ENCODE measurements around the gene CLP1. TPM values are rescaled to one million over a fixed set of nuclear protein-coding genes. Genes with fewer than 3 reads are reported as not detected.
A peak's percentile ranks its signal among the peaks of the same experiment; 100 is the strongest.

The CLP1 gene
- total and polyA plus RNA-seq, 10 donors, result 8.3 to 21.6 (median 13.6) TPM

DNA sequence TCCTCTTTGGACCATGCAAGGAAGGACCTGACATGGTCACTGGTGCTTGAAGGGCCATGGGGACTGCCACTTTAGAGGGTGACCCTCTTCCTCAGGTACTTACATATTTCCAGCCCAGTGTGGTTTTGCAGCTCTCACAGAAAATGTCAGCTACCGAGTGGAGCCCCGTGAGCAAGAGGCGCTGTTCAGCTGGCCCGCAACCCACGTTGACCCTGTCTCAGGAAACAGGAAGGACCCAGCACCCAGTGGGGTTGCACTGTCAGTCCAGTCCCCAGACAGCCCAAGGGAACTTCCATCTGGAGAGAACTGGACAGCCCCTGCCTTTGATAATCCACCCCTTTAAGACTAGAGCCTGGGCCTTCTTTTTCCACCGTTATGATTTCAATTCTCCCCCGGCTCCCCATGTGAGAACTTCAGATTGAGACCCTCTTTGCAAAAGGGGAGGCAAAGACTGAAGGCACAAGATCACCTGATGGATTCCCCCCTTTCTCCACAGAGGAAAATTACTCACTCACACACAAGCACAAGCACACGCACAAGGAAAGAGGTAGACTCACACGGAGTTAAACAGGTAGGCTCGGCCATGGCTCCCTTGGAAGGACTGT lies 11.3 kb upstream of the CLP1 start:
- intact Hi-C loops (cut with DNase I; ENCODE audit: low total_unique reads), result loop anchor here (10.0 kb wide), 1 partner anchor 301 kb away; no protein-coding TSS in a partner anchor
- peak overlapping the region in 4 of 8 donors; percentile 14 to 57 (median 30) for H3K27ac ChIP-seq
- TF ChIP-seq POLR2AphosphoS5 (IDR thresholded peaks at IDR 0.05) (no peak), POLR2A (IDR thresholded peaks at IDR 0.05) (no peak), CTCF (IDR thresholded peaks at IDR 0.05 in 8 of 11, conservative IDR thresholded peaks at IDR 0.05 in 3 of 11) (no peak)
- H3K4me1 ChIP-seq, result peaks cover 19 to 70% (median 52%) of the 10 kb centered on the region in 6 donors
- no peaks in the 10 kb centered on the region for H3K9me3 ChIP-seq
- 21 to 29% (median 23%) methylated on average over 10 of the region's 10 CpGs for WGBS, 5 donors
- H3K4me3 ChIP-seq, result peak overlapping the region in 2 of 8 donors; percentile 7 to 15
- DNase-seq, result no peak
- peaks cover 0 to 66% (median 31%) of the 10 kb centered on the region in 7 donors for H3K27me3 ChIP-seq (replicated peaks in 1 of 7)
- H3K36me3 ChIP-seq, result no peaks in the 10 kb centered on the region

- WGBS, 5 donors, result 8 to 17% (median 12%) methylated on average over 22 to 23 of the region's 23 CpGs
Observed at GRCh38 chr11:57646799-57647303, 10.7 kb upstream of the CLP1 start.

DNA sequence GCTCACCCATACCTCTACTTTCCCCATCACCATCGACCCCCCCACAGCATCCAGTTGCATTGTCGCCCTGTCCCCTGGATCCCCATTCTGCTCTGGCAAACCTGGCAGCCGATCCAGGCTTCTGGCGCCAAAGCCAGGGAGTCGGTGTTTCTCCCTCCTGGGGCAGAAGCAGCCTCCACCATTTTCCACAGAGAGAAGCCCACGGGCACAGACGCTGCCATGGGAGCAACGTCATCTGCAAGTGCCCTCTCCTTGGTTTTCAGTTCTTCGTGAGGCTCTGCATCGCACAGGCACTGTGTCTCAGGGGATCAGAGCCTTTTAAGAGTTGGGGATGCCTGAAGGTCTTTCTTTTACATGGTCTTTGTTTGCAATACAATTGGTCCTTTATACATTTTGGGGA lies 10.2 kb upstream of the CLP1 start:
- peaks cover 19 to 69% (median 52%) of the 10 kb centered on the region in 6 donors for H3K4me1 ChIP-seq
- peak overlapping the region in 1 of 8 donors; percentile 7 for H3K4me3 ChIP-seq
- no peak for DNase-seq
- no peaks in the 10 kb centered on the region for H3K9me3 ChIP-seq
- TF ChIP-seq POLR2A (IDR thresholded peaks at IDR 0.05) (no peak), CTCF (IDR thresholded peaks at IDR 0.05 in 8 of 11, conservative IDR thresholded peaks at IDR 0.05 in 3 of 11) (no peak), POLR2AphosphoS5 (IDR thresholded peaks at IDR 0.05) (no peak)
- intact Hi-C loops (cut with DNase I; ENCODE audit: low total_unique reads), result loop anchor here (10.0 kb wide), 1 partner anchor 303 kb away; no protein-coding TSS in a partner anchor
- peaks cover 0 to 66% (median 31%) of the 10 kb centered on the region in 7 donors for H3K27me3 ChIP-seq (replicated peaks in 1 of 7)
- no peaks in the 10 kb centered on the region for H3K36me3 ChIP-seq
- 5 to 15% (median 10%) methylated on average over 10 of the region's 10 CpGs for WGBS, 5 donors
- H3K27ac ChIP-seq, result no peak overlapping the region

More at GRCh38 chr11:57646799-57647303, 10.7 kb upstream of the CLP1 start:
- H3K27ac ChIP-seq, result no peak overlapping the region
- no peak for TF ChIP-seq POLR2A (IDR thresholded peaks at IDR 0.05)
- peak in 2 of 3 donors; percentile 26 to 68 for TF ChIP-seq POLR2AphosphoS5 (IDR thresholded peaks at IDR 0.05)
- H3K27me3 ChIP-seq (replicated peaks in 1 of 7), result peaks cover 0 to 66% (median 31%) of the 10 kb centered on the region in 7 donors
- DNase-seq, result no peak
- no peaks in the 10 kb centered on the region for H3K36me3 ChIP-seq
- H3K9me3 ChIP-seq, result no peaks in the 10 kb centered on the region
- intact Hi-C loops (cut with DNase I; ENCODE audit: low total_unique reads), result loop anchor here (10.0 kb wide), 1 partner anchor 302 kb away; no protein-coding TSS in a partner anchor
- peaks cover 19 to 68% (median 50%) of the 10 kb centered on the region in 6 donors for H3K4me1 ChIP-seq
- H3K4me3 ChIP-seq, result peak overlapping the region in 2 of 8 donors; percentile 7 to 15

- Histone ChIP-seq H3K27me3 (replicated peaks in 1 of 7) (peaks cover 0 to 66% (median 31%) of the 10 kb centered on the region in 7 donors), H3K36me3 (no peaks in the 10 kb centered on the region), H3K4me1 (peaks cover 19 to 77% (median 56%) of the 10 kb centered on the region in 6 donors), H3K4me3 (peak overlapping the region in 4 of 8 donors; percentile 24 to 65 (median 34)), H3K27ac (peak overlapping the region in 1 of 8 donors; percentile 48), H3K9me3 (no peaks in the 10 kb centered on the region)
- WGBS, 5 donors, result 9 to 16% (median 9%) methylated on average over 11 to 13 of the region's 13 CpGs
- intact Hi-C loops (cut with DNase I; ENCODE audit: low total_unique reads), result loop anchor here (10.0 kb wide), 1 partner anchor 303 kb away; no protein-coding TSS in a partner anchor
- no peak for TF ChIP-seq POLR2A (IDR thresholded peaks at IDR 0.05)
- TF ChIP-seq CTCF (IDR thresholded peaks at IDR 0.05 in 8 of 11, conservative IDR thresholded peaks at IDR 0.05 in 3 of 11), result no peak
- TF ChIP-seq POLR2AphosphoS5 (IDR thresholded peaks at IDR 0.05), result no peak
- no peak for DNase-seq
Observed at GRCh38 chr11:57647960-57648800, 9.4 kb upstream of the CLP1 start.

Measured in spleen (tissue), 11 donors.